ENCODE results near the gene DMXL2.
A peak's percentile ranks its signal among the peaks of the same experiment; 100 is the strongest.

The DMXL2 gene

GRCh38 chr15:51621936-51622603, 501 bp downstream of the DMXL2 start:
- peak; percentile 11 for TF ChIP-seq CTCF (conservative IDR thresholded peaks at IDR 0.05; ENCODE audit: control insufficient read depth, insufficient read depth, low read depth, low read length)
- H3K4me3 ChIP-seq (ENCODE audit: control insufficient read depth, low read depth, low read length), result peak overlapping the region; percentile 74
- DNase-seq (ENCODE audit: low read depth), result peak; percentile 59

GRCh38 chr15:51621155-51621765, 1.3 kb downstream of the DMXL2 start:
- DNase-seq (ENCODE audit: low read depth), result no peak
- TF ChIP-seq CTCF (conservative IDR thresholded peaks at IDR 0.05; ENCODE audit: control insufficient read depth, insufficient read depth, low read depth, low read length), result no peak
- peak overlapping the region; percentile 74 for H3K4me3 ChIP-seq (ENCODE audit: control insufficient read depth, low read depth, low read length)

- no peak overlapping the region for H3K4me3 ChIP-seq (ENCODE audit: control insufficient read depth, low read depth, low read length)
- DNase-seq (ENCODE audit: low read depth), result no peak
- TF ChIP-seq CTCF (conservative IDR thresholded peaks at IDR 0.05; ENCODE audit: control insufficient read depth, insufficient read depth, low read depth, low read length), result no peak
Observed at GRCh38 chr15:51620641-51621040, 1.9 kb downstream of the DMXL2 start.

- no peak for DNase-seq (ENCODE audit: low read depth)
- no peak overlapping the region for H3K4me3 ChIP-seq (ENCODE audit: control insufficient read depth, low read depth, low read length)
- no peak for TF ChIP-seq CTCF (conservative IDR thresholded peaks at IDR 0.05; ENCODE audit: control insufficient read depth, insufficient read depth, low read depth, low read length)
Observed at GRCh38 chr15:51620122-51620521, 2.4 kb downstream of the DMXL2 start.

- no peak for DNase-seq (ENCODE audit: low read depth)
- TF ChIP-seq CTCF (conservative IDR thresholded peaks at IDR 0.05; ENCODE audit: control insufficient read depth, insufficient read depth, low read depth, low read length), result no peak
- H3K4me3 ChIP-seq (ENCODE audit: control insufficient read depth, low read depth, low read length), result no peak overlapping the region
Observed at GRCh38 chr15:51619331-51620035, 3.1 kb downstream of the DMXL2 start.

- DNase-seq (ENCODE audit: low read depth), result no peak
- no peak for TF ChIP-seq CTCF (conservative IDR thresholded peaks at IDR 0.05; ENCODE audit: control insufficient read depth, insufficient read depth, low read depth, low read length)
- H3K4me3 ChIP-seq (ENCODE audit: control insufficient read depth, low read depth, low read length), result no peak overlapping the region
Observed at GRCh38 chr15:51617886-51618285, 4.7 kb downstream of the DMXL2 start.

All from fibroblast of mammary gland (primary cell).